Measurements from ENCODE around the gene PEPD.

Gene PEPD

DNA sequence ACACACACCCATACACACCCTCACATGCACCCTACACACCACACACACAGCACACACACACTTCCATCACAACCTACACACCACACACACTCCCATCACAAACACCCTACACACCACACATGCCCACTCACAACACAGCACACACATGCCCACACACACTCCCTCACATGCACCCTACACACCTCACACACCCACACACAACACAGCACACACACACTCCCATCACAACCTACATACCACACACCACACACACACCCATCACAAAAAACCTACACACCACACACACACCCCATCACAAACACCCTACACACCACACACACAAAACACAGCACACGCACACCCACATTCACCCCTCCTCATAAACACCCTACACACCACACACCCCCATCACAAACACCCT lies 15.1 kb downstream of the PEPD start:
- H3K4me3 ChIP-seq (replicated peaks; ENCODE audit: low read depth, low read length), result no peak overlapping the region
- no peak for DNase-seq (ENCODE audit: extremely low read depth, low read depth)
- TF ChIP-seq, protein P1, sequence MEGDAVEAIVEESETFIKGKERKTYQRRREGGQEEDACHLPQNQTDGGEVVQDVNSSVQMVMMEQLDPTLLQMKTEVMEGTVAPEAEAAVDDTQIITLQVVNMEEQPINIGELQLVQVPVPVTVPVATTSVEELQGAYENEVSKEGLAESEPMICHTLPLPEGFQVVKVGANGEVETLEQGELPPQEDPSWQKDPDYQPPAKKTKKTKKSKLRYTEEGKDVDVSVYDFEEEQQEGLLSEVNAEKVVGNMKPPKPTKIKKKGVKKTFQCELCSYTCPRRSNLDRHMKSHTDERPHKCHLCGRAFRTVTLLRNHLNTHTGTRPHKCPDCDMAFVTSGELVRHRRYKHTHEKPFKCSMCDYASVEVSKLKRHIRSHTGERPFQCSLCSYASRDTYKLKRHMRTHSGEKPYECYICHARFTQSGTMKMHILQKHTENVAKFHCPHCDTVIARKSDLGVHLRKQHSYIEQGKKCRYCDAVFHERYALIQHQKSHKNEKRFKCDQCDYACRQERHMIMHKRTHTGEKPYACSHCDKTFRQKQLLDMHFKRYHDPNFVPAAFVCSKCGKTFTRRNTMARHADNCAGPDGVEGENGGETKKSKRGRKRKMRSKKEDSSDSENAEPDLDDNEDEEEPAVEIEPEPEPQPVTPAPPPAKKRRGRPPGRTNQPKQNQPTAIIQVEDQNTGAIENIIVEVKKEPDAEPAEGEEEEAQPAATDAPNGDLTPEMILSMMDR (IDR thresholded peaks at IDR 0.05; ENCODE audit: low read depth, low read length, missing control alignments), result no peak

DNA sequence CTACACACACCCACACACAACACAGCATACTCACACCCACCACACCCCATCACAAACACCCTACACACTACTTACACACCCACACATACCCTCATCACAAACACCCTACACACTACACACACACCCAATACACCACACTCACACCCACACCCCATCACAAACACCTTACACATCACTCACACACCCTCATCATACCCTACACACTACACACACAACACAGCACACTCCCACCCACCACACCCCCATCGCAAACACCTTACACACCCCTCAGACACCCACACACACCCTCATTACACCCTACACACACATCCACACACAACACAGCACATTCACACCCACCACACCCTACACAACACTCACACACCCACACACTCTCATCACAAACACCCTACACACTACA lies 15.8 kb downstream of the PEPD start:
- TF ChIP-seq, protein P1 (IDR thresholded peaks at IDR 0.05; ENCODE audit: low read depth, low read length, missing control alignments), result no peak
- H3K4me3 ChIP-seq (replicated peaks; ENCODE audit: low read depth, low read length), result no peak overlapping the region
- DNase-seq (ENCODE audit: extremely low read depth, low read depth), result no peak

DNA sequence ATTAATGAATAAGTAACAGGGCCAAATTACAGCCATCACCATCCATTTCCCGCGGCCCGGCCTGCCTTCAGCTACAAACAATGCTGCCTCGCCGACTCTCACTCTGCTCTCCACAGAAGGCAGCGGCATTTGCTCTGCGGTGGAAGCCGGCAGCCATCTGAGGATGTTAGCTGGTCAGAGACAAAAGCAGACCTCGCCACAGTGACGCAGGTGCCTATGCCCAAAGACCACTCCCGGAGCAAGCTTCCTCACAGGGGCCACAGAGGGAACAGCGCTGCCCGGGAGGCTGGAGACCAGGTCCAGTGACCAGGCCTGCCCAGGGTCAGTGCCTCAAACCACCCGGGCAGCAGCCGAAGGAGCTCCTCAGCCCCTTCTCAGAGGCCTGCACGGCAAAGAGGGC lies 16.4 kb downstream of the PEPD start:
- TF ChIP-seq, protein P1 (IDR thresholded peaks at IDR 0.05; ENCODE audit: low read depth, low read length, missing control alignments), result no peak
- no peak for DNase-seq (ENCODE audit: extremely low read depth, low read depth)
- H3K4me3 ChIP-seq (replicated peaks; ENCODE audit: low read depth, low read length), result no peak overlapping the region

DNA sequence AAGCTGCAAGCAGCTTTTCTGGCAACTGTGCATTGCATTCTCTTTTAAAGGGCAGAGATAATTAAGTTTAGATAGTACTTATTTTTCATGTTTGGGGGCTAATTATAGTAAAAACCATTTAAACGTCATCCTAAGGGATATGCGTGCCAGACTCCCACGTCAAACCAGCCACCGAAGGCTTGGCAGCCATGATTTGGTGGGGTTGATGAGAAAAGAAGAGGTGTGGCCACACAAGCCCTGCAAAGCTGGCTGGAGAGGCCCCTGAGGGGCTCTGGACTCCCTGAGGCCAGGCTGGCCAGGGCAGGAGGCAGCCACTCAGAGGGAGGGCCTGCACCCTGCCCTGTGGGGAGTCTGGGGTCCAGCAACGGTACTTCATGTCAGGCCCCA lies 17.5 kb downstream of the PEPD start:
- TF ChIP-seq, protein P1 (IDR thresholded peaks at IDR 0.05; ENCODE audit: low read depth, low read length, missing control alignments), result no peak
- DNase-seq (ENCODE audit: extremely low read depth, low read depth), result no peak

DNA sequence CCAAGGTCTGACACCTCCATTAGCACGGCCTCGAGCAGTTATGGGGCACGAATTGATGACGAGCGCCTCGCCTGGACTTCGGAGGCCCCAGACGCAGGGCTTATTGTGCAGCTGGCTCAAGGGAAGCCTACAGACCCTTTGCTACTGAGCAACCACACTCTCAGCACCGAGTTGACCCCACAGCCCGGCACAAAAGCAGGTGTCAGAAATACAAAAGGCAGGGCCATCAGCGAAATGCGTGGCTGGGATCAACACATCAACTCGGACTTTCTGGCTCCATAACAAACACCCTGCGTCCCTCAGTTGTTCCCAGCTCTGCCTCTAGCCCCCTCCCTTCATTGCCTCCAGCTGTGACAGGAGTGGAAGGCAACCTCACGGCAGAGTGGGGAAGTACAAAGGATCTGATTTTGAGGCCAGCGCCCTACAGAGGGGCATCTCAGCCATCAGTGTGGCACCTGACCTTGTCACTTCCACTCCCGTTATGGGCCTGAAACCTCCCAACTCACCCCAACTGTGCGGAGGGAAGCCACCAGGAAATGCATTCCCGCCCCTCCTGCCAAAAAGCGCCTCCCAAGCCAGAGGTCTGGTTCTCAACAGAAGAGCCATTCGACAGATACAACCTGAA lies 18.0 kb downstream of the PEPD start:
- no peak overlapping the region for H3K4me3 ChIP-seq (replicated peaks; ENCODE audit: low read depth, low read length)
- TF ChIP-seq, protein P1 (IDR thresholded peaks at IDR 0.05; ENCODE audit: low read depth, low read length, missing control alignments), result no peak
- DNase-seq (ENCODE audit: extremely low read depth, low read depth), result no peak

More for the DNA sequence above, 17.5 kb downstream of the PEPD start:
- H3K4me3 ChIP-seq (replicated peaks; ENCODE audit: low read depth, low read length), result no peak overlapping the region

DNA sequence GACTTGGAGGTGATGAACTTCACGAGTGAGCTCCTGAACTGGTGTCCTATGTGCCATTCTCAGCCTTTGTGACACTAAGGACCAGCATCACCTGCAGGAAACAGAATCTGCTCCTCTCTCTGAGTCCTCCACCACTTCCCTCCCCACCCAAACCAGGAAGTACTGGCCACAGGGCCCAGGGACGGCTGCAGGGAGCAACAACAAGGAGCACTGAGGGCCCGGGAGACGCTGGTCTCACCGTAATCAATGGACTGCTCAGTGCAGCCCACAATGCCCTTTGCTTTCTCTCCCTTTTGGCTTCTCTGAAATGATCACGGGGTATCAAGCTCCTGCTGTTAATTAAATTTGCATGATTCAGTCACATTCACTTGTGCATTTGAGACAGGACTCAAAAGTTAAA lies 18.6 kb downstream of the PEPD start:
- no peak overlapping the region for H3K4me3 ChIP-seq (replicated peaks; ENCODE audit: low read depth, low read length)
- TF ChIP-seq, protein P1 (IDR thresholded peaks at IDR 0.05; ENCODE audit: low read depth, low read length, missing control alignments), result no peak

DNA sequence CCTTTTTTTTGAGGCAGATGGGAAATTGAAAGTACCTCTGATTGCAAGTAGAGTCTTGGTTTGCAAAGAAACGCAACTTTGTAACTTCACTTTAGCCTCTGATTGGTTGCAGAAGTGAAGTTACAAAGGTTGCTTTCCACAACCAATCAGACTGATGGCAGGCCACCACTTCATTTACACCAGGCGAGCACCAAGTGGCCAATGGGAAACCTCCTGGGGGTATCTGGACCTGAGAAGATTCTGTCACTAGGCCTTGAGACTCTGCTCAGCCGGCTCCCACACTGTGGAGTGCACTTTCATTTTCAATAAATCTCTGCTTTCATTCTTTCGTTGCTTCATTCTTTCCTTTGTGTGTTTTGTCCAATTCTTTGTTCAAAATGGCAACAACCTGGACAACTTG lies 19.1 kb downstream of the PEPD start:
- TF ChIP-seq, protein P1 (IDR thresholded peaks at IDR 0.05; ENCODE audit: low read depth, low read length, missing control alignments), result no peak
- H3K4me3 ChIP-seq (replicated peaks; ENCODE audit: low read depth, low read length), result no peak overlapping the region
- no peak for DNase-seq (ENCODE audit: extremely low read depth, low read depth)

More for the DNA sequence above, 18.6 kb downstream of the PEPD start:
- no peak for DNase-seq (ENCODE audit: extremely low read depth, low read depth)
